ENCODE measurements around the gene PRAMEF17. TPM values are rescaled to one million over a fixed set of nuclear protein-coding genes. Genes with fewer than 3 reads are reported as not detected.
"Not testable (repeated sequence)": the region's sequence is repeated elsewhere in the genome, so short reads cannot be mapped to it uniquely, and the experiment has no call there.

The PRAMEF17 gene, protein sequence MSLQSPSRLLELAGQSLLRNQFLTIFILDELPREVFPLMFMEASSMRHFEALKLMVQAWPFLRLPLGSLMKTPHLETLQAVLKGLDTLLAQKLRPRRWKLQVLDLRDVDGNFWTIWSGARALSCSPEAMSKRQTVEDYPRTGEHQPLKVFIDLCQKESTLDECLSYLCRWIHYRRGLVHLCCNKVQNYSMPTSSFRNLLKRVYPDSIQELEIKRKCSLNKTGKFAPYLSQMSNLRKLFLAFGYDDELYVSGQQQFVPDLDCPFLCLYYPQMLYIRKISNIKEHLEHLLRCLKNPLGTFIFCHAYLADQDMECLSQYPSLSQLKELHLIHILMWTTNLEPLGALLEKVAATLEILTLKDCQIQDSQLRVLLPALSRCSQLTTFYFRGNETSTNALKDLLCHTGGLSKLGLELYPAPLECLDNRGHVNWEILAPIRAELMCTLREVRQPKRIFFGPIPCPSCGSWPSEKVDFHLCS
- not detected for total RNA-seq

DNA sequence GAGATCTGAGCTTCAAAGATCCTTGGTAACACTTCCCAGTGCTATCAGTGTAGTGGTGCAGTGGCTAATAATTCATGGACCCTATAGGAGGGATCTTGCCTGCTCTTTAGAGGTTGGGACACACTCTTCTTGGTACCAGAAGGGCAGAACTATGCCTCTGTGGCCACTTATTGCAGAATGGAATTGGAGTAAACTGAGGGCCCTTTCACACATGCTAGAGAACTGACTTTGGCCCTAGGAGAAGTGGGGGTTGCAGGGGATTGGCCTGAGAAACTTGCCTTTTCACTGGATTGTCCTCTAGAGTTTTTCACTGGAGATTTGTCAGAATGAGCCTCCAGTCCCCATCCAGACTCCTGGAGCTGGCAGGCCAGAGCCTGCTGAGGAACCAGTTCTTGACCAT lies at the start of gene PRAMEF17:
Gene PRAMEF17 (plus strand): TSS at position 301 of the 400 bp plus-strand sequence. CDS start 26 bp downstream, at position 327.
- H3K27me3 Mint-ChIP-seq; H3K9me3 Mint-ChIP-seq; ATAC-seq (ENCODE audit: low read depth); H3K4me1 Mint-ChIP-seq; H3K27ac Mint-ChIP-seq; POLR2A ChIA-PET; DNase-seq; H3K4me3 Mint-ChIP-seq; H3K36me3 Mint-ChIP-seq: not testable (repeated sequence)

DNA sequence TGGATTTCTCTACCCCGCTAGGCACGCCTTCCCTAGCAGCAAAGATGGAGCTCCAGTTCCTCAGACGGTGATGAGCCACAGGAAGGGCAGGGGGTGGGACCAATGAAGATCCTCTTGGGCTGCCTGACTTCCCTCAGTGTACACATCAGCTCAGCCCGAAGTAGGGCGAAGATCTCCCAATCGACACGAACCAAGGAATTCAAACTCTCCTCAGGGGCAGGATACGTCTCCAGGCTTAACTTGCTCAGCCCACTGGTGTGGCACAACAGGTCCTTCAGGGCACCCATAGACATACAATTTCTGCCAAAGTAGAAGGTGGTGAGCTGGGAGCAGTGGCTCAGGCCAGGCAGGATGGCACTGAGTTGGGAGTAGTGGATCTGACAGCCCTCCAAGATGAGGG lies 46.9 kb upstream of the PRAMEF17 start:
- DNase-seq; H3K36me3 Mint-ChIP-seq; H3K27ac Mint-ChIP-seq; H3K27me3 Mint-ChIP-seq; ATAC-seq (ENCODE audit: low read depth); H3K4me1 Mint-ChIP-seq; POLR2A ChIA-PET; H3K9me3 Mint-ChIP-seq; H3K4me3 Mint-ChIP-seq: not testable (repeated sequence)

DNA sequence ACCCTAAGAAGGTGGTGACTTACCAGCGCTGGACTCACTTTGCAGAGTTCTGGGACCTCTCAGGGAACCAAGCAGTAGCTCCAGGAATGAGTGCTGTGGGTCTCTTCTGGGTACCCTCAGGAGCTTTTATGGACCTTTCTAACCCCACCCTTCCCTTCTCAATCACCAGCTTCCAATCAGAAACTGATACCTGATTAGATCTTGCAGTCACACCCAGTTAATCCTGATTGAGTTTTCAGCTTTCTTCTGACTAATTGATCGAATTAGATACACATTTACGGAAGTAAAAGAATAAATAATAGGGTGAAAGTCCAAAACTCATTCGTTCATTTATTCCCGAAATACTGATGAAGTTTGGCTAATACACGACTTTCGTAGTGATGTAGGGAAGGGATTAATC lies 42.4 kb upstream of the PRAMEF17 start, which contains the start of gene PRAMEF14:
Gene PRAMEF14 (minus strand): TSS at position 101 of the 400 bp plus-strand sequence. CDS start 1,820 bp downstream, outside the sequence.
- H3K4me1 Mint-ChIP-seq; POLR2A ChIA-PET; H3K27me3 Mint-ChIP-seq; H3K36me3 Mint-ChIP-seq; H3K4me3 Mint-ChIP-seq; DNase-seq; H3K9me3 Mint-ChIP-seq; ATAC-seq (ENCODE audit: low read depth); H3K27ac Mint-ChIP-seq: not testable (repeated sequence)

DNA sequence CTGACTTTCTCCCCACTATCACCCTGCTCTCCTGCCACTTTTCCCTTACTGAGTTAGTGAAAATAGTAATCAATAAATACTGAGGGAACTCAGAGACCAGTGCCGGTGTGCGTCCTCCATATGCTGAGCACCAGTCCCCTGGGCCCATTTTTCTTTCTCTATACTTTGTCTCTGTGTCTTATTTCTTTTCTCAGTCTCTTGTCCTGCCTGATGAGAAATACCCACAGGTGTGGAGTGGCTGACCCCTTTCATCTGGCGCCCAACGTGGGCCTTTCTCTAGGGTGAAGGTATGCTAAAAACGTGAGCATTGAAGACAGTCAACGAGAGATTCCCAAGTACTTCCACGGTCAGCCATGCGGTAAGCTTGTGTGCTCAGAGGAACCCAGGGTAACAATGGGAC lies 36.0 kb upstream of the PRAMEF17 start:
- H3K4me3 Mint-ChIP-seq; ATAC-seq (ENCODE audit: low read depth); H3K4me1 Mint-ChIP-seq; H3K36me3 Mint-ChIP-seq; POLR2A ChIA-PET; DNase-seq; H3K9me3 Mint-ChIP-seq; H3K27me3 Mint-ChIP-seq; H3K27ac Mint-ChIP-seq: not testable (repeated sequence)

DNA sequence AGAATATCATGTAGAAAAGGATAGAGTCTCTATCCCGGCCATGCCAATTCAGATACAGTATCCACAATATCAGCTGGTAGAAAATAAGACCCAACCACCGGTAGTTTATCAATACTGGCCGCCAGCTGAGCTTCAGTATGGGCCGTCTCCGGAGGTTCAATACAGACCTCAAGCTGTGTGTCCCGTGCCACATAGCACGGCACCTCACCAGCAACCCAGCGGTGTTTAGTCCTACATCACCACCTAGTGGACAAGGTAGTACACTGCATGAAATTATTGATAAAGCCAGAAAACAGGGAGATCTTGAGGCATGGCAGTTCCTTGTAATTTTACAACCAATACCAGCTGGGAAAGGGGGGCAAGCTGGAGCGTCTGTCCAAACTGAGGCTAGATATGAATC lies 35.0 kb upstream of the PRAMEF17 start:
- H3K27me3 Mint-ChIP-seq; POLR2A ChIA-PET; H3K9me3 Mint-ChIP-seq; H3K4me1 Mint-ChIP-seq; DNase-seq; H3K36me3 Mint-ChIP-seq; ATAC-seq (ENCODE audit: low read depth); H3K4me3 Mint-ChIP-seq; H3K27ac Mint-ChIP-seq: not testable (repeated sequence)

DNA sequence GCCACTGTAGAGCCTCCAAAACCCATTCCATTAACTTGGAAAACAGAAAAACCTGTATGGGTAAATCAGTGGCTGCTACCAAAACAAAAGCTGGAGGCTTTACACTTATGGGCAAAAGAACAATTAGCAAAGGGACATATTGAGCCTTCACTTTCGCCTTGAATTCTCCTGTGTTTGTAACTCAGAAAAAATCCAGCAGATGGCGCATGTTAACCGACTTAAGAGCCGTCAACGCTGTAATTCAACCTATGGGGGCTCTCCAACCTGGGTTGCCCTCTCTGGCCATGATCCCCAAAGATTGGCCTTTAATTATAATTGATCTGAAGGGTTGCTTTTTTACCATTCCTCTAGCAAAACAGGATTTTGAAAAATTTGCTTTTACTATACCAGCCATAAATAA lies 32.7 kb upstream of the PRAMEF17 start:
- H3K9me3 Mint-ChIP-seq; ATAC-seq (ENCODE audit: low read depth); DNase-seq; H3K36me3 Mint-ChIP-seq; H3K27ac Mint-ChIP-seq; H3K4me3 Mint-ChIP-seq; H3K4me1 Mint-ChIP-seq; H3K27me3 Mint-ChIP-seq; POLR2A ChIA-PET: not testable (repeated sequence)

DNA sequence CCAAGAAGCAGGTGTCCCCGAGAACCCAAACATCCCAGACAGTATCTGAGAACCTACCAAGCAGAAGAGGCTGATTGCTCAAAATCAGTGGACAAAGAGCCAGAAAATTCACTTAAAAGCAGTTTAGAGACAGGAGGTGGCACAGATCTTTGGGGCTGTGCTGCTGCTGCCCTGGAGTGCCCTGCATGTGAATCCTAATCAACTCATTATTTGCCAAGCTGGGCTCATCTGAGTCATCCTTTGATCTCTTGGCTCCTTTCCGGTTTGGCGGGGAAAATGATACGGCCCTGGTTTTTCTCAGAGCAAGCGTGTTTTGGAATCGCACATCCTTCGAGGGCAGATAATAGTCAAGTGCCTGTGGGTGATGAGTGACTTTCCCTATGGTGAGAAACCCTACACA lies 27.1 kb upstream of the PRAMEF17 start:
- POLR2A ChIA-PET: not testable (repeated sequence)

DNA sequence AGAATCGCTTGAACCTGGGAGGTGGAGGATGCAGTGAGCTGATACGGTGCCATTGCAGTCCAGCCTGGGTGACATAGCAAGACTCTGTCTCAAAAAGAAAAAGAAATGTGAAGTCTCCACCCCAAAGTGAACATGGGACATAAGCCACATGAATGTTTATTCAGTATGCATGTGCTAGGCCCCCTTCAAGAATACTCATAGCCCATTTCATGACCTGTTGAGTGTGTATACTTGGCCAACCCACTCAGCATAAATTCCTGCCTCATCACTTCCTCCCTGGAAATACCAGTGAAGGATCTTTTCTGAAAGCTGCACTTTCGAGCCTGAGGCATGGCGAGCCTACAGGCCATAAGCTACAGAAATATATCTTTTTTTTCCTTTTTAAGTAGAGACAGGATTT lies 24.5 kb upstream of the PRAMEF17 start:
- POLR2A ChIA-PET; H3K4me1 Mint-ChIP-seq; H3K9me3 Mint-ChIP-seq; ATAC-seq (ENCODE audit: low read depth); DNase-seq; H3K36me3 Mint-ChIP-seq; H3K27ac Mint-ChIP-seq; H3K4me3 Mint-ChIP-seq; H3K27me3 Mint-ChIP-seq: not testable (repeated sequence)

More for the DNA sequence above, 27.1 kb upstream of the PRAMEF17 start:
- not testable (repeated sequence) for H3K4me3 Mint-ChIP-seq; ATAC-seq (ENCODE audit: low read depth); H3K27ac Mint-ChIP-seq; H3K9me3 Mint-ChIP-seq; DNase-seq; H3K36me3 Mint-ChIP-seq; H3K4me1 Mint-ChIP-seq; H3K27me3 Mint-ChIP-seq

DNA sequence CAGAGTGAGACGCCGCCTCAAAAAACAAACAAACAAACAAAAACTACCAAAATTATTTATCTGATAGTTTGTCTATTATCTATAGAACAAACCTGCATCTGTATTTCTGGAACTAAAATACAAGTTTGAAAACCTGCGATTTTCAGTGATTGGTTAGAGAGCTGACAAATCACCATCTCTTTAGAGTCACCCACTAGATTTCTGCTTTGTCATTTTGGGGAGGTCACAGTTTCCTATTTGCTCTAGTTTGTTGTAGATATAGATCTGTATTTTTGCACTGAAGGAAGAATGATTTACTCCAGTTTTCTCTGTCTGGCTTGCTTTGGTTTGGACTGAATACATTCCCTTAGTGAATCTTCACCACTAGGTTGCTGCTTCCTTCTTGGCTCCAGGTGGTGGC lies 22.9 kb upstream of the PRAMEF17 start:
- H3K4me1 Mint-ChIP-seq; H3K9me3 Mint-ChIP-seq; H3K27me3 Mint-ChIP-seq; ATAC-seq (ENCODE audit: low read depth); POLR2A ChIA-PET; H3K36me3 Mint-ChIP-seq; DNase-seq; H3K4me3 Mint-ChIP-seq; H3K27ac Mint-ChIP-seq: not testable (repeated sequence)

DNA sequence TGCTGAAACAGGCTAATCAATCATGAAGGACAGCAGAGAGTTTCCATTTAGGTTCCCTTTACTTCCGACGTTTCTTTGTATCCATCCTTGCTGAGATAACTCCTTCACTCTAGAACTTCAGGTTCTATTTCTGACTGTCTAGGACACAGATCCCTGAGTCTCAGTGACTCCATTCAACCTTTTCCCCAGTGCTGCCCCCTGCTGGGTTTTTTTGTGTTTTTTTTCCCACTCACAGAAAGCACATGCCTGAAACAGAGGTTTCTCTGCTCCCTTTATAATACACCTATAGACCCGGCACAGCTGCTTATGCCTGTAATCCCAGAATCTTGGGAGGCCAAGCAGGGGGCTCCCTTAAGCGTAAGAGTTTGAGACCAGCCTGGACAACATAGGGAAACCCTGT lies 20.9 kb upstream of the PRAMEF17 start:
- H3K9me3 Mint-ChIP-seq; H3K36me3 Mint-ChIP-seq; H3K27ac Mint-ChIP-seq; H3K4me1 Mint-ChIP-seq; ATAC-seq (ENCODE audit: low read depth); DNase-seq; H3K27me3 Mint-ChIP-seq; H3K4me3 Mint-ChIP-seq; POLR2A ChIA-PET: not testable (repeated sequence)

DNA sequence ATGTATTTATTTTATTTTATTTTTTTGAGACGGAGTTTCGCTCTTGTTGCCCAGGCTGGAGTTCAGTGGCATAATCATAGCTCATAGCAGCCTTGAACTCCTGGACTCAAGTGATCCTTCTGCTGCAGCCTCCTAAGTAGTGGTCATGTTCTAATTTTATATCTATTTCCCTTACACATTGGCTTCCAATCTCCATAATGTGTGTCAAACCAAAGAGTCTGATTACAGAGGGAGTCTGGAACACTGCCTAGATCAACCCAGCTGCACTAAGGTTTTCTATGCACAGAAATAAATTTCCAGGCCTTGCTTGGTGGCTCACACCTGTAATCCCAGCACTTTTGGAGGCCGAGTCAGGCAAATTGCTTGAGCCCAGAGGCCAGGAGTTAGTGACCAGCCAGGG lies 10.4 kb upstream of the PRAMEF17 start:
- H3K9me3 Mint-ChIP-seq; H3K27me3 Mint-ChIP-seq; H3K4me3 Mint-ChIP-seq; H3K4me1 Mint-ChIP-seq; H3K36me3 Mint-ChIP-seq; DNase-seq; POLR2A ChIA-PET; ATAC-seq (ENCODE audit: low read depth); H3K27ac Mint-ChIP-seq: not testable (repeated sequence)

DNA sequence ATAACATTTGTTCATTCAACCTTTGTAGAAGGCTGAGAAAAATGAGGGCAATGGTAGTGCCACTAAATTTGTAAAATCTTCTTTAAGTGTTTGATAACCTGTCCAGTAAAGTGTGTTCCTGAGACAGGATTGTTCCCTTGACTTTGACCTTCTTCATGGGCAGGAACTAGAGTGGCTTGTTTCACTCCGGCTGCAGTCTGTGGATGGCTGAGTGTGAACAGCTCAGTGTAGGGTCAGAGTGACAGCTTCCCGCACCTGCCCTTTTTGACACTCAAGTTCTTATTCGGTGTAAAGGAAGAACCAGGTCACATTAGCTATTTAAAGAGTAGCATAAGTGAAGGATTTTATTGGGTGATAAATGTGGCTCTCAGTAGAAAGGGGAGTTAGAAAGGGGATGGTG lies 9.1 kb upstream of the PRAMEF17 start:
- ATAC-seq (ENCODE audit: low read depth); DNase-seq; POLR2A ChIA-PET; H3K27me3 Mint-ChIP-seq; H3K4me1 Mint-ChIP-seq; H3K27ac Mint-ChIP-seq; H3K36me3 Mint-ChIP-seq; H3K9me3 Mint-ChIP-seq; H3K4me3 Mint-ChIP-seq: not testable (repeated sequence)

DNA sequence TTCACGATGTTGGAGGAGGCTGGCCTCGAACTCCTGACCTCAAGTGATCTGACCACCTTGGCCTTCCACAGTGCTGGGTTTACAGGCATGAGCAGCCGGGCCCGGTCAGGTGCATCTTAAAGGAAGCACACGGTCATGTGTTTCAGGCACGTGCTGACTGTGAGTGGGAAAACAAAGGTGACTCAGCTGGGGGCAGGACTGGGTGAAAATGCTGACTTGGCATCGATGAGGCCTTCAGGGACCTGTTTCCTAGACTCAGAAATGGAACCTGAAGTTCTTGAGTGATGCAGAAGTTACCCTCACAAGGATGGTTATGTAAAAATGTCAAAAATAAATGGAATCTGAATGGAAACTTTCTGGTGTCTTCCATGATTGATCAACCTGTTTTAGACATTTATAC lies 3.6 kb downstream of the PRAMEF17 start:
- ATAC-seq (ENCODE audit: low read depth); H3K36me3 Mint-ChIP-seq; H3K4me3 Mint-ChIP-seq; POLR2A ChIA-PET; H3K4me1 Mint-ChIP-seq; H3K27me3 Mint-ChIP-seq; H3K27ac Mint-ChIP-seq; H3K9me3 Mint-ChIP-seq; DNase-seq: not testable (repeated sequence)

DNA sequence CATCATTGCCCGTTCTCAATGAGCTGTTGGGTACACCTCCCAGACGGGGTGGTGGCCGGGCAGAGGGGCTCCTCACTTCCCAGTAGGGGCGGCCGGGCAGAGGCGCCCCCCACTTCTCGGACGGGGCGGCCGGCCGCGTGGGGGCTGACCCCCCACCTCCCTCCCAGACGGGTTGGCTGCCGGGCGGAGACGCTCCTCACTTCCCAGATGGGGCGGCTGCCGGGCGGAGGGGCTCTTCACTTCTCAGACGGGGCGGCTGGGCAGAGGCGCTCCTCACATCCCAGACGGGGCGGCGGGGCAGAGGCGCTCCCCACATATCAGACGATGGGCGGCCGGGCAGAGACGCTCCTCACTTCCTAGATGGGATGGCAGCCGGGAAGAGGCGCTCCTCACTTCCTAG lies 5.3 kb downstream of the PRAMEF17 start:
- DNase-seq; H3K36me3 Mint-ChIP-seq; H3K9me3 Mint-ChIP-seq; H3K27me3 Mint-ChIP-seq; H3K4me1 Mint-ChIP-seq; ATAC-seq (ENCODE audit: low read depth); H3K4me3 Mint-ChIP-seq; H3K27ac Mint-ChIP-seq; POLR2A ChIA-PET: not testable (repeated sequence)
